Vagina (tissue), 2 donors: ENCODE results near the gene FEM1C. TPM values are rescaled to one million over a fixed set of nuclear protein-coding genes. Genes with fewer than 3 reads are reported as not detected.

ENCODE experiments used
- DNase-seq, 2 donors: peaks; one replicate each; pipeline ENCODE4 v3.0.0-alpha.2; 2017; ENCODE audit errors: extremely low spot score in 2 of 2
- H3K27ac ChIP-seq: fragments of 200-600 bp; sonication (generic); one replicate; pipeline ENCODE4 v1.5.1; 2019
- H3K27me3 ChIP-seq: fragments of 200-600 bp; sonication (generic); one replicate; pipeline ENCODE4 v1.5.1; 2019
- H3K36me3 ChIP-seq, 2 donors: fragments of 200-600 bp; sonication (generic); one replicate each; pipeline ENCODE4 v1.5.1; 2017 to 2019
- H3K4me1 ChIP-seq: fragments of 200-600 bp; sonication (generic); one replicate; pipeline ENCODE4 v1.5.1; 2019
- H3K4me3 ChIP-seq, 2 donors: fragments of 200-600 bp; sonication (generic); 1 replicate in 1 of 2; 2 replicates in 1 of 2; pipeline ENCODE4 v1.5.1; 2016 to 2019
- H3K9me3 ChIP-seq: fragments of 200-600 bp; sonication (generic); one replicate; pipeline ENCODE4 v1.5.1; 2019
- POLR2A ChIP-seq, 2 donors: fragments of 450-650 bp; IDR thresholded peaks; one replicate each; pipeline ENCODE4 v1.6.1; 2017; ENCODE audit warnings: antibody characterized with exemption in 2 of 2, mild to moderate bottlenecking in 2 of 2, moderate library complexity in 2 of 2
- POLR2AphosphoS5 ChIP-seq, 2 donors: sonication (generic); formaldehyde crosslinking; IDR thresholded peaks; one replicate each; pipeline ENCODE4 v1.9.0; 2017; ENCODE audit warnings: antibody characterized with exemption in 2 of 2, mild to moderate bottlenecking in 2 of 2, low read depth in 1 of 2; ENCODE audit not compliant: insufficient read depth in 1 of 2
- intact Hi-C: fragments of 100-400 bp; cut with DNase I; formaldehyde crosslinking; loops from one replicate; pipeline ENCODE4 v1.15.1; 2023
- total RNA-seq: library from RNA; depleted of rRNA; stranded (reverse); fragments of >200 nt; gene quantifications from one replicate; pipeline ENCODE4 v1.2.3, GENCODE V29; 2016
- TF ChIP-seq, protein P1 (sequence below), 3 experiments: fragments of 450-650 bp in 2 of 3; fragments of 200-600 bp in 1 of 3; sonication (generic) in 1 of 3; IDR thresholded peaks; one replicate each; pipeline ENCODE4 v1.5.1; 2017 to 2019; ENCODE audit warnings: antibody characterized with exemption in 3 of 3, mild to moderate bottlenecking in 2 of 3, moderate library complexity in 2 of 3

The FEM1C gene
- total RNA-seq, 1 donor from 2014 or later: 16.5 TPM

DNA sequence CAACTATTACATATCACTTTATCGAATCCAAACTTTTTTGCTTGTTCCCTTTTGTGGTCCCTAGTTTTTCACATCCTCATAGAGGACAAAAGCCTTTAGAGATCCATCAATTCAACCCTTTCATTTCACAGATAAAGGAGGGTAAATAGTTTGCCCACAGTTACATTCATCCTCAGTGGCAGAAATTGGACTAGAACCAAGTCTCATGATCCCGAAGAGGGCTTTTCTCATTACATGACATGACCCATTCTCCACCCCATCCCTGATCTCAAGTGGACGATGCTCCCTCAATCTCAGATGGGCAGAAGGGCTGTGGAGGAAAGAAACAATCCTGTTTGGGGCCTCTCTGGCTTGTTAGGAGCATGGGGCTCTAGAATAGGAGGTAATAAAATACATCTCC lies 34.6 kb upstream of the FEM1C start:
- Histone ChIP-seq H3K36me3 (no peaks in the 10 kb centered on the region), H3K4me3 (no peak overlapping the region), H3K27ac (no peak overlapping the region), H3K27me3 (no peaks in the 10 kb centered on the region), H3K9me3 (no peaks in the 10 kb centered on the region), H3K4me1 (no peaks in the 10 kb centered on the region)
- no peak for DNase-seq
- TF ChIP-seq POLR2A (IDR thresholded peaks at IDR 0.05): no peak
- TF ChIP-seq, protein P1, sequence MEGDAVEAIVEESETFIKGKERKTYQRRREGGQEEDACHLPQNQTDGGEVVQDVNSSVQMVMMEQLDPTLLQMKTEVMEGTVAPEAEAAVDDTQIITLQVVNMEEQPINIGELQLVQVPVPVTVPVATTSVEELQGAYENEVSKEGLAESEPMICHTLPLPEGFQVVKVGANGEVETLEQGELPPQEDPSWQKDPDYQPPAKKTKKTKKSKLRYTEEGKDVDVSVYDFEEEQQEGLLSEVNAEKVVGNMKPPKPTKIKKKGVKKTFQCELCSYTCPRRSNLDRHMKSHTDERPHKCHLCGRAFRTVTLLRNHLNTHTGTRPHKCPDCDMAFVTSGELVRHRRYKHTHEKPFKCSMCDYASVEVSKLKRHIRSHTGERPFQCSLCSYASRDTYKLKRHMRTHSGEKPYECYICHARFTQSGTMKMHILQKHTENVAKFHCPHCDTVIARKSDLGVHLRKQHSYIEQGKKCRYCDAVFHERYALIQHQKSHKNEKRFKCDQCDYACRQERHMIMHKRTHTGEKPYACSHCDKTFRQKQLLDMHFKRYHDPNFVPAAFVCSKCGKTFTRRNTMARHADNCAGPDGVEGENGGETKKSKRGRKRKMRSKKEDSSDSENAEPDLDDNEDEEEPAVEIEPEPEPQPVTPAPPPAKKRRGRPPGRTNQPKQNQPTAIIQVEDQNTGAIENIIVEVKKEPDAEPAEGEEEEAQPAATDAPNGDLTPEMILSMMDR (IDR thresholded peaks at IDR 0.05): no peak
- no peak for TF ChIP-seq POLR2AphosphoS5 (IDR thresholded peaks at IDR 0.05; ENCODE audit: insufficient read depth in 1 of 2, low read depth in 1 of 2)
- intact Hi-C loops: no loop called here

DNA sequence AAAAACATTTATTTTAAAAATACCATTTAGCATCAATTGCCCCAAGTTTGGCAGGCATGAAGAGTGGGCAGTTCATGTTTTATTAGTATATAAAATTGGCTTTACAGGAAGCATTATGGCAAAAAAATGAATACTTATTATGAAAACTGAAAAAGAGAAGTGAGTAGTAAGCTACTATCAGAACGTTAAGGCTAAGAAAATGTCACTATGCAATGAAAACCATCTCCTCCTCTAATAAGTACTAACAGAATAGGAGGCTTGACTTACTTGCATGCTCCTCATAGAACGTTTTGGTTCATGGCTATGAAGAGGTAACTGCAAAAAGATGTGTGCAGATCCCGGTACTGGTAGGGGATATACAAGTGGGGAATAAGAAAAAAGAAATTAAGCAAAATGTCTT lies 34.1 kb upstream of the FEM1C start:
- no peak overlapping the region for H3K27ac ChIP-seq
- no peak for DNase-seq
- no peaks in the 10 kb centered on the region for H3K36me3 ChIP-seq
- H3K4me1 ChIP-seq: no peaks in the 10 kb centered on the region
- no peak overlapping the region for H3K4me3 ChIP-seq
- no peaks in the 10 kb centered on the region for H3K27me3 ChIP-seq
- no peaks in the 10 kb centered on the region for H3K9me3 ChIP-seq
- TF ChIP-seq, protein P1 (IDR thresholded peaks at IDR 0.05): no peak
- TF ChIP-seq POLR2AphosphoS5 (IDR thresholded peaks at IDR 0.05; ENCODE audit: insufficient read depth in 1 of 2, low read depth in 1 of 2): no peak
- no peak for TF ChIP-seq POLR2A (IDR thresholded peaks at IDR 0.05)
- intact Hi-C loops: no loop called here

DNA sequence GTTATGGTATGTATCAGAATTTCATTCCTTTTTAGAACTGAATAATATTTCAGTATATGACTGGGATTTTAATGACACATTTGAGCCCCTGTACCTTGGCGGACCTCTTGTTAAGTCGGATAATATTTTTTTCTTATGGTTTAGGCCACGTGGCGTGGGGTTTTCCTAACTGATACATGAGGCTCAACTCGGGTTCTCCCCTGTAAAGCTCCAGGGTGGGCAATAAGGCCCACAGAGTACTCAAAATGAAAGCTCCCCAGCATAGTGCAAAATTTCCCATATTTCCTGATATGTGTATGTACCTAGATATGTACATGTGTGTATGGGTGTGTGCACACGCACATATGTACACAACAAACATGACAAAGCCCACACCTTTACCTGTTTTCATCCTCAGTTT lies 33.2 kb upstream of the FEM1C start:
- no peak overlapping the region for H3K27ac ChIP-seq
- no peaks in the 10 kb centered on the region for H3K36me3 ChIP-seq
- TF ChIP-seq POLR2A (IDR thresholded peaks at IDR 0.05) (no peak), POLR2AphosphoS5 (IDR thresholded peaks at IDR 0.05; ENCODE audit: insufficient read depth in 1 of 2, low read depth in 1 of 2) (no peak)
- TF ChIP-seq, protein P1 (IDR thresholded peaks at IDR 0.05): no peak
- no peak for DNase-seq
- H3K4me1 ChIP-seq: no peaks in the 10 kb centered on the region
- no peak overlapping the region for H3K4me3 ChIP-seq
- no peaks in the 10 kb centered on the region for H3K27me3 ChIP-seq
- intact Hi-C loops: no loop called here
- no peaks in the 10 kb centered on the region for H3K9me3 ChIP-seq

DNA sequence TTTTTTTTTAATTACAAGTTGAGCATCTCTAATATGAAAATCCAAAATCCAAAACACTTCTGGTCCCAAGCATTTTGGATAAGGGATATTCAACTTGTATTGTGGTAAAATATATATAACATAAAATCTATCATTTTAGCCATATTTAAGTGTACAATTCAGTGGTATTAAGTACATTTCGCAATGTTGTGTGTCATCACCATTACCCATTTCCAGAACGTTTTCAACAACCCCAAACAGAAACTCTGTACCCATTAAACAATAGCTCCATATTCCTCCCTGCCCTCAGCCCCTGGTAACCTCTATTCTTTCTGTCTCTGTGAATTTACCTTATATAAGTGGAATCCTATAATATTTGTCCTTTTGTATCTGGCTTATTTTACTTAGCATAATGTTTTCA lies 32.8 kb upstream of the FEM1C start:
- TF ChIP-seq POLR2AphosphoS5 (IDR thresholded peaks at IDR 0.05; ENCODE audit: insufficient read depth in 1 of 2, low read depth in 1 of 2): no peak
- Histone ChIP-seq H3K27ac (no peak overlapping the region), H3K9me3 (no peaks in the 10 kb centered on the region), H3K36me3 (no peaks in the 10 kb centered on the region), H3K27me3 (no peaks in the 10 kb centered on the region), H3K4me3 (no peak overlapping the region), H3K4me1 (no peaks in the 10 kb centered on the region)
- intact Hi-C loops: no loop called here
- no peak for DNase-seq

DNA sequence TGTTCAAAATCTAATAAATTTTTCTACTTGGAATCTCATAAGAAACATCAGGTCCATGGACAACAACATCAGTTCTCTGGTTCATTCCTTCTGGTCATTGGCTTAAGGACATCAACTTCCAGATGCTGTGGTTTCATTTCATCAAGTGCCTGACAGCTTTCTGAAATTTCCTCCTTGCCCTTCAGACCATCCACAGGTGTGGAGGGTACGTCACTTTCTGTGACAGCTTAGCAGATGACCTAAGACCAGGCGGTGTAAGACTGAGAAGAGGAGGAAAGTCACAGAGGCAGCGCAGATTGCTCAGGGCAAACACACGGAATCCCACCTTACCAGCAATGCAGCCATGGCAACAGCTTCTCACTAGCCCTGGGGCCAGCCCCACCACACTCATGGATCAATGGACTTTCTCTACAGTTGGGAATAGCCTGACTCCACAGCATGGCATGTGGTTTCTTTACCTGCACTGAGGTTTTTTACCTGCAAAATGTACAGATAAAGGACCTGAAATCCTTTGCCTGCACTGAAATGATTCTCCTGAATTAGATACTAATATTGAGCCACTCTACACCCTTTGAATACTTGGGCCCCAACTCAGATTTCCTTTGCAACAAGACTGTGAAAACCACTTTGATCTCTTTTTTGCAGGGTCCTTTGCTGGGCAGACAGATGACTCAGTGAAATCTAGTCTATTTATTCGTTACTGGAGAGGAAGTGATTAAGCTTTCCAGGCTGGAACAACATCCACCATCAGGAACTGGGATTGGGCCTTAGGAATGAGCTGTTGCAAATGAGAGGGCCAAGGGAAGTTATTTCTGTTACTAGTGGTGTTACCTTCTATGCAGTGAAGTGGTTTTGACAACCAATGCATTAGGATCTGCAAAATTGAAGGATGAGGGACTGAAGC lies 30.8 kb upstream of the FEM1C start:
- Histone ChIP-seq H3K36me3 (no peaks in the 10 kb centered on the region), H3K27me3 (no peaks in the 10 kb centered on the region), H3K27ac (no peak overlapping the region), H3K4me1 (no peaks in the 10 kb centered on the region), H3K9me3 (no peaks in the 10 kb centered on the region), H3K4me3 (no peak overlapping the region)
- intact Hi-C loops: no loop called here
- DNase-seq: no peak
- TF ChIP-seq POLR2A (IDR thresholded peaks at IDR 0.05) (no peak), POLR2AphosphoS5 (IDR thresholded peaks at IDR 0.05; ENCODE audit: insufficient read depth in 1 of 2, low read depth in 1 of 2) (no peak)
- TF ChIP-seq, protein P1 (IDR thresholded peaks at IDR 0.05): no peak
